ENCODE measurements around the gene CHRNE. TPM values are rescaled to one million over a fixed set of nuclear protein-coding genes. Genes with fewer than 3 reads are reported as not detected.

Gene CHRNE
- total and polyA plus RNA-seq, 2 of the 13 experiments (the other 11 are each of a cell fraction or from before 2014, with no cell fraction given), result 0.53 to 0.59 TPM

DNA sequence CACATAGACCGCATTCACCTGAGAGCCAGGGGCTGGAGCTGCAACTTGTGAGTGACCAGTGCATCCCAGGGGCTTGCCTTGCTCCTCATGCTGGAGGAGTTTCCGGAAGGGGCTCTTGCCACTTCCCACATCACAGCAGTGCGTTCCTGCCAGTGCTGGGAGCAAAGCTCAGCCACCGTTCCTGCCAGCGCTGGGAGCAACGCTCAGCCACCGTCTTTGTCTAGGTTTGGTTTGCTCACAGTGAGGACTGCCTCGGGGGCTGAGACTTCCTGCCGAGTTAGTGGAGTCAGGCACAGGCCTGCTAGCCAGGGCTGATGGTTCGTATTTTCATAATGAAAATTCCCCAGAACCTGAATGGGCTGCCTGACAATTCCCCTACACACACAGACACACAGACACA is 5.4 kb upstream of the CHRNE start (continued):
- TF ChIP-seq, protein P1, sequence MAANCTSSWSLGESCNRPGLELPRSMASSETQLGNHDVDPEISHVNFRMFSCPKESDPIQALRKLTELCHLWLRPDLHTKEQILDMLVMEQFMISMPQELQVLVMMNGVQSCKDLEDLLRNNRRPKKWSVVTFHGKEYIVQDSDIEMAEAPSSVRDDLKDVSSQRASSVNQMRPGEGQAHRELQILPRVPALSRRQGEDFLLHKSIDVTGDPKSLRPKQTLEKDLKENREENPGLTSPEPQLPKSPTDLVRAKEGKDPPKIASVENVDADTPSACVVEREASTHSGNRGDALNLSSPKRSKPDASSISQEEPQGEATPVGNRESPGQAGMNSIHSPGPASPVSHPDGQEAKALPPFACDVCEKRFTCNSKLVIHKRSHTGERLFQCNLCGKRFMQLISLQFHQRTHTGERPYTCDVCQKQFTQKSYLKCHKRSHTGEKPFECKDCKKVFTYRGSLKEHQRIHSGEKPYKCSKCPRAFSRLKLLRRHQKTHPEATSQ (CRISPR knock-in tag; IDR thresholded peaks at IDR 0.05; ENCODE audit: borderline replicate concordance), result no peak
- TF ChIP-seq ZKSCAN1 (IDR thresholded peaks at IDR 0.05; ENCODE audit: low read length) (no peak), ZBTB3 (CRISPR knock-in tag; IDR thresholded peaks at IDR 0.05; ENCODE audit: borderline replicate concordance, low read depth) (no peak), ZNF674 (CRISPR knock-in tag; IDR thresholded peaks at IDR 0.05; ENCODE audit: low read depth) (no peak), SATB2 (CRISPR knock-in tag; IDR thresholded peaks at IDR 0.05) (no peak), ZC3H13 (CRISPR knock-in tag; IDR thresholded peaks at IDR 0.05) (no peak; the same call in 1 of the 2 replicates), ATM (IDR thresholded peaks at IDR 0.05; ENCODE audit: borderline replicate concordance) (no peak), ZNF891 (CRISPR knock-in tag; IDR thresholded peaks at IDR 0.05) (no peak), ARHGAP35 (CRISPR knock-in tag; IDR thresholded peaks at IDR 0.05; ENCODE audit: borderline replicate concordance) (no peak), ZIK1 (CRISPR knock-in tag; IDR thresholded peaks at IDR 0.05; ENCODE audit: borderline replicate concordance, low read depth) (0 out of 2 replicates have a peak, but pooled peaks have one; percentile 50), ZNF232 (CRISPR knock-in tag; IDR thresholded peaks at IDR 0.05; ENCODE audit: borderline replicate concordance) (no peak), RBFOX2 (IDR thresholded peaks at IDR 0.05; ENCODE audit: low read depth, low read length) (no peak)
- TF ChIP-seq, protein P2, sequence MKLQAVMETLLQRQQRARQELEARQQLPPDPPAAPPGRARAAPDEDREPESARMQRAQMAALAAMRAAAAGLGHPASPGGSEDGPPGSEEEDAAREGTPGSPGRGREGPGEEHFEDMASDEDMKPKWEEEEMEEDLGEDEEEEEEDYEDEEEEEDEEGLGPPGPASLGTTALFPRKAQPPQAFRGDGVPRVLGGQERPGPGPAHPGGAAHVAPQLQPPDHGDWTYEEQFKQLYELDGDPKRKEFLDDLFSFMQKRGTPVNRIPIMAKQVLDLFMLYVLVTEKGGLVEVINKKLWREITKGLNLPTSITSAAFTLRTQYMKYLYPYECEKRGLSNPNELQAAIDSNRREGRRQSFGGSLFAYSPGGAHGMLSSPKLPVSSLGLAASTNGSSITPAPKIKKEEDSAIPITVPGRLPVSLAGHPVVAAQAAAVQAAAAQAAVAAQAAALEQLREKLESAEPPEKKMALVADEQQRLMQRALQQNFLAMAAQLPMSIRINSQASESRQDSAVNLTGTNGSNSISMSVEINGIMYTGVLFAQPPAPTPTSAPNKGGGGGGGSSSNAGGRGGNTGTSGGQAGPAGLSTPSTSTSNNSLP (IDR thresholded peaks at IDR 0.05; ENCODE audit: low read depth, low read length), result no peak
- TF ChIP-seq, protein P3, sequence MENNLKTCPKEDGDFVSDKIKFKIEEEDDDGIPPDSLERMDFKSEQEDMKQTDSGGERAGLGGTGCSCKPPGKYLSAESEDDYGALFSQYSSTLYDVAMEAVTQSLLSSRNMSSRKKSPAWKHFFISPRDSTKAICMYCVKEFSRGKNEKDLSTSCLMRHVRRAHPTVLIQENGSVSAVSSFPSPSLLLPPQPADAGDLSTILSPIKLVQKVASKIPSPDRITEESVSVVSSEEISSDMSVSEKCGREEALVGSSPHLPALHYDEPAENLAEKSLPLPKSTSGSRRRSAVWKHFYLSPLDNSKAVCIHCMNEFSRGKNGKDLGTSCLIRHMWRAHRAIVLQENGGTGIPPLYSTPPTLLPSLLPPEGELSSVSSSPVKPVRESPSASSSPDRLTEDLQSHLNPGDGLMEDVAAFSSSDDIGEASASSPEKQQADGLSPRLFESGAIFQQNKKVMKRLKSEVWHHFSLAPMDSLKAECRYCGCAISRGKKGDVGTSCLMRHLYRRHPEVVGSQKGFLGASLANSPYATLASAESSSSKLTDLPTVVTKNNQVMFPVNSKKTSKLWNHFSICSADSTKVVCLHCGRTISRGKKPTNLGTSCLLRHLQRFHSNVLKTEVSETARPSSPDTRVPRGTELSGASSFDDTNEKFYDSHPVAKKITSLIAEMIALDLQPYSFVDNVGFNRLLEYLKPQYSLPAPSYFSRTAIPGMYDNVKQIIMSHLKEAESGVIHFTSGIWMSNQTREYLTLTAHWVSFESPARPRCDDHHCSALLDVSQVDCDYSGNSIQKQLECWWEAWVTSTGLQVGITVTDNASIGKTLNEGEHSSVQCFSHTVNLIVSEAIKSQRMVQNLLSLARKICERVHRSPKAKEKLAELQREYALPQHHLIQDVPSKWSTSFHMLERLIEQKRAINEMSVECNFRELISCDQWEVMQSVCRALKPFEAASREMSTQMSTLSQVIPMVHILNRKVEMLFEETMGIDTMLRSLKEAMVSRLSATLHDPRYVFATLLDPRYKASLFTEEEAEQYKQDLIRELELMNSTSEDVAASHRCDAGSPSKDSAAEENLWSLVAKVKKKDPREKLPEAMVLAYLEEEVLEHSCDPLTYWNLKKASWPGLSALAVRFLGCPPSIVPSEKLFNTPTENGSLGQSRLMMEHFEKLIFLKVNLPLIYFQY (CRISPR knock-in tag; IDR thresholded peaks at IDR 0.05; ENCODE audit: borderline replicate concordance), result no peak
